GM18508 (cell line): ENCODE data around the gene CCDC102B.
"Not testable (repeated sequence)": the region's sequence is repeated elsewhere in the genome, so short reads cannot be mapped to it uniquely, and the experiment has no call there.

ENCODE experiments used
- ATAC-seq: cut with Tn5 transposase; IDR thresholded peaks from one replicate; pipeline ENCODE4 v1.9.1; 2021; ENCODE audit warnings: moderate number of reproducible peaks; ENCODE audit not compliant: insufficient read depth, unreplicated experiment

Gene CCDC102B

GRCh38 chr18:68887410-68887809 lies 89.5 kb downstream of the CCDC102B start:
- ATAC-seq, result no peak

DNA sequence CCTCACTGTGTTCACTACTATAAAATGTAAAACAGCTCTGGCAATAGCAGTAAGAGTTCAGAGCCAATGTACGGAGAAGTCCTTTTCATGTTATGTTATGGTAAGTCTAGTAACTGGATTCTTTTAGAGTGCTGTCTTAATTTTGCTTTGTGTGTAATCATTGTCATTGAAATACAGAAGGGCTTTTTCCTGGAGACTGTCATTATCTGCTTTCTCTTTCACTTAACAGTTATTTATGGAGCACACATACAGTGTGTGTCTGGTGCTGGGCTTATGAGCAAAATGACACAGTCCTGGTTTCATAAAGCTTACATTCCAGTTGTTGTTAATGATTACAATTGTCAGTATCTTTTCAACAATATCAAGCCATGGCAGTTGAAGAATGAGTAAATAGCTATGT lies 95.5 kb downstream of the CCDC102B start:
- ATAC-seq, result no peak

GRCh38 chr18:68897286-68897685 lies 99.4 kb downstream of the CCDC102B start:
- ATAC-seq, result no peak

DNA sequence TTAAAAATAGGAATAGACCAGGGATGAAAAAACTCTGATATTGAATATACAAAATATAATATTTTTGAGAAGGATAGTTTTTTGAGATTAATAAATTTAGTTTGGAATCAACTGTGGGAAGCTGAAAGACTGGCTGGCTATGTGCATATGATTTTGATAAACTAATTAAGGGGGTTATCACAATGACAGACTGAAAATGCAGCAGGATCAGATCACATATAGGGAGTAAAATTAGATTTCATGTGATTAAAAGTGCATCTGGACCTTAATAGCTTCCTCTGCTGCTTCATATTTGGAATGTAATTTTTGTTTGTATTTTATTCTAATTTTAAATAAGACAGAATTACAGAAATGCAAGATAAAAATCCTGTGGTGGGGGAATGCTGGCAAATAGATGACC lies 111.7 kb downstream of the CCDC102B start:
- no peak for ATAC-seq

DNA sequence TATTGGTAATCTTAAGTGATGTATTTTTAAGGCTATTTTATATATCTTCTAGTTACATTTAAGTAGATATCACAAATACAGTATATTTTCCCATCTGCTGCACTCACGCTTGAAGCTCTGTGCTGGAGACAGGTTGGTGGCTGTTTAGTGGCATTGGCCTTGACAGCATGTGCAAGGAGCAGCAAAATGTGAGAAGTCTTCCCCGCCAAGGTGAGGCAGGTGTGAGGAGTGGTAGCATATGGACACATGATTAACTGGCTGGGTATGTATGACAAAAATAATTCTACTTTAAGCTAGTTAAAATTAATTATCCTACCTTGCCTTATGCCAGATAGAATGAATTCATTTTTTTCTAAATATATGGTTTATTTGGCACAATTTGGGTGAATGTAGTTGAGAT lies 117.2 kb downstream of the CCDC102B start:
- ATAC-seq, result no peak

GRCh38 chr18:68916734-68917133 lies 118.9 kb downstream of the CCDC102B start:
- no peak for ATAC-seq

DNA sequence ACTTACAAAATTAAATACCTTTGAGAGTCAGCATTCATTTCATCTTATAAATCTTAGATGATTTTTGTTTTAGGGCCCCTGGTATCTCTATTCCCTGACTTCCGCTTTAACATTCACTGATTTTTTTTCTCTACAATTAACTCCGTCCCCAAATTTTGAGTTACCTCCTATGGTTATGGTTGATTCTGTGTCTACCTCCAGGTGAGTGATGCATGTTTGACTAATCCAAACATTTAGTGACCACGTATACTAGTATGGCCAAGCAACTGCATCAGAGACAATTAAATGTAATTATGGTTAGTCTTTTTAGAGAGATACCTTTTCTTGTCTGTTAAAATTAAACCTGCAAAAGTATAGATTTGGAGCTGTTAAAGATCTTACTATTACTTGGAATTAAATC lies 120.3 kb downstream of the CCDC102B start:
- no peak for ATAC-seq

DNA sequence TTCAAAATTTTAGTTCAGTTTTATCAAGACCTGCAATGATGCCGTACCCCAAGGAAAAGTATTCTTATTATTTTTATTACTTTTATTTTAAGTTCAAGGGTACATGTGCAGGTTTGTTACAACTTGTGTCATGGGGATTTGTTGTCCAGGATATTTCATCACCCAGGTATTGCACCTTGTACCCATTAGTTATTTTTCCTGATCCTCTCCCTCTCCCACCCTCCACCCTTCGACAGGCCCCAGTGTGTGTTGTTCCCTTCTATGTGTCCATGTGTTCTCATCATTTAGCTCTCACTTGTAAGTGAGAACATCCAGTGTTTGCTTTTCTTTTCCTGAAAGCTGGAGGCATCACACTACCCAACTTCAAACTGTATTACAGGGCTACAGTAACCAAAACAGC lies 122.0 kb downstream of the CCDC102B start:
- no peak for ATAC-seq

GRCh38 chr18:68922392-68922791 lies 124.5 kb downstream of the CCDC102B start:
- no peak for ATAC-seq

GRCh38 chr18:68925268-68925667 lies 127.4 kb downstream of the CCDC102B start:
- ATAC-seq, result peak; percentile 76

DNA sequence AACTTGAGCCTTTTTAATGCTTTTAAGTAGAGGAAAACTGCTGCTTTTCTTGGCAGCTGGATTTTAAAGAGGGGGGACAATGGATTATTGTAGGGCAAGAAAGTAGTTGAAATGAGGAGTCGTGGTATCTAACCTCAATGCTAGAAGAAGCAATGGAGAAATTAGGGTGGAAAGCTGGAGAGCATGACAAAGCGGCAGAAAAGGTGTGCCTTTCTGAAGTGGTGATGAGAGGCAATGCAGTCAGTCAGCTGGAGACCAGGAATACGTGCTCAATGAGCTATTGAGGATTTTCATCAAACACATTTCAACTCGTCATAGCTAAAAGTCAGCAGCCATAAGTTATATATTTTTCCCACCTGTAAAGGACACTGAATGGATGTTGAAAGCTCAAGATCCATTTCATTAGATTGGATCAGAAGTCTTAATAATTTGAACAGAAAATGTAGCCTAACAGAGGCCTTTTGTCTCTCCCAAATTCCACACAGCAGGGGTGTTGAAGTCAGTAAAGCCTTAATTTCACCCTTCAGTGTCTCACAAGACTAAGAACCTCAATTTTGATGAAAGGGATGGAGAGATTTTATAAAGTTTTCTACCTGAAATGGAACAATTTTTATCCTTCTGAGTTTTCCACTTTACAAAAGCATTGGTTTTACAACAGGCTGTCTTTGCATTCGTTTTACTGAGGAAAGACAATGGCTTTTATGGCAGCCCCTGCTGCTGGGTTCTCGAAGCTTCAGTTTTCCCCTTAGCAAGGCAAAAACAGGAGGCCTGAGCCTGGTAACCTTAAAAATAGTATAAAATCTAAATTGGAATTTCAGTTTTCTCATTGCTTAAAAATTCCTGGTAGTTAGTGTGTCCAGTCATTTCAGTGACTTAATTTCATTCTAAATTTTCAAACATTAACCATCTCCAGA lies 131.1 kb downstream of the CCDC102B start:
- no peak for ATAC-seq

- no peak for ATAC-seq
Measured at GRCh38 chr18:68935686-68936085, 137.8 kb downstream of the CCDC102B start.

- ATAC-seq, result peak; percentile 43
Measured at GRCh38 chr18:68937029-68937599, 139.2 kb downstream of the CCDC102B start.

DNA sequence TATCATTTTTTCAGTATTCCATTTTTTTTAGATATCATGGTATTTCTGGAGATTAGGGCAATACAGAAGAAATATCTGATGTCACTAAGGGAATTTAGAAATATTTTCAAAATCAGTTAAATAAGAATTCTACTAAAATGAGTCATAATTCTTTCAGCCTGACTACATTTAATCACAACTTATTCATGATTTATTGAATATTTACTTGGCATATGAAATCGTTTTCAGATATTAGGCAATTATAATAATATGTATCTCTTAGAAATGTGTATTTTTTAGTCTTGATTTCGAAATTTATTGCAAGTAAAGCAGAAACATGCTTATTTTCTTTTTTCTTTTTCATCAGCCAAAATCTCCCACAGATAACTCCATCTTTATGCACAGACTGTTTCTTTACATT lies 142.2 kb downstream of the CCDC102B start:
- no peak for ATAC-seq

- peak; percentile 73 for ATAC-seq
Measured at GRCh38 chr18:68940754-68941153, 142.9 kb downstream of the CCDC102B start.

DNA sequence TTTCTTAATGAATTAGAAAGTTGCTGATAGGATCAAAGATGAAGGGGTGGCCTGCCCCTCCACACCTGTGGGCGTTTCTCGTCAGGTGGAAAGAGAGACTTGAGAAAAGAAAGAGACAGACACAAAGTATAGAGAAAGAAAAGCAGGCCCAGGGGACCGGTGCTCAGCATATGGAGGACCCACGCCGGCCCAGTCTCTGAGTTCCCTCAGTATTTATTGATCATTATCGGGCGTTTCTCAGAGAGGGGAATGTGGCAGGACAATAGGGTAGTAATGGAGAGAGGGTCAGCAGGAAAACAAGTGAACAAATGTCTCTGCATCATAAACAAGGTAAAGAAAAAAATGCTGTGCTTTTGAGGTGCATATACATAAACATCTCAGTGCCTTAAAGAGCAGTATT lies 144.3 kb downstream of the CCDC102B start:
- ATAC-seq, result no peak

DNA sequence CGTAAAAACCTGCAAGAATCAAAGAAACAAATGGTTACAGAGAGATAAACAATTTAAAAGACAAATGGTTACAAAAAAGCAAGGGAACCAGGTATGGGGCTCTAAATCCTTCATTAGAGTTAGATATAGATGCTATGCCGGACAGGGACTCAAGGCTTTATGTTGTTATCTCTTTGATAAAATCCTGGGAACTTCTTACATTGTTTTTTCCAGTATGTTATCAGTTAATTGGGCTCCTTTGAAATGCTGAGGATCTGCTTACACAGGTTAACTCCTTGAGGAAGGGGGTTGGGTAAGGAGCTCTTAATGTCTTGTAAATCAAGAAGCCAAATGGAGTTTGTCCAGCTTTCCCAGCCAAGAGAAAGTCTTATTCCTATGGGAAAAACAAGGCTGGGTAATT lies 146.0 kb downstream of the CCDC102B start:
- not testable (repeated sequence) for ATAC-seq

DNA sequence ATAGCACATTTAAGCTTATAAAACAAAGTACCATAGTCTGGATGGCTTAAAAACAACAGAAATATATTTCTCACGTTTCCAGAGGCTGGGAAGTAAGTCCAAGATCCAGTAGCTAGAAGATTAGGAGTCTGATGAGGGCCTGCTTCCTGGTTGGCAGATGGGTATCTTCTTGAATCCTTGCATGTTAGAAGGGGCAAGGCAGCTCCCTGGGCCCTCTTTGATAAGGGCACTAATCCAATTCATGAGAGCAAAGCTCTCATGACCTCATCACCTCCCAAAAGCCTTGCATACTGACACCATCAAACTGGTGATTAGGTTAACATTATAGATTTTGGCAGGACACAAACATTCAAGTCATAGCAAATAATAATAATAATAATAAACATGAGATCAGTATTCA lies 146.4 kb downstream of the CCDC102B start:
- no peak for ATAC-seq

DNA sequence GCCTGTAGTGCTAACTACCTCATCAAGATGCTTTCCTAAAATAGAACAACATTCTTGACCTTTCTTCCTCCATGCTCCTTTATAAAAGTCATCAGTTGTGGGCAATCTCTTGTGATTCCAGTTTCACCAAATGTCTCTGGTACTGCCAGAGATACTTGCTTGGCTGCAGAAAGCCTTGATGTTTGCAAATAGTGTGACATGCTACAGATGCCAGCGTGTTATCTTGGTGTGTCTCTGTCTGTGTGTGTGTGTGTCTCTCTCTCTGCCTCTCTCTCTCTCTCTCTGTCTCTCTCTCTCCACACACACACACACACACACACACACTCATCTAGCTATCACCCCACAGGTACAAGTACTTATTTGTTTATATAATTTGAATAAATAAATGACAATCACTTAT lies 146.9 kb downstream of the CCDC102B start:
- ATAC-seq, result no peak

DNA sequence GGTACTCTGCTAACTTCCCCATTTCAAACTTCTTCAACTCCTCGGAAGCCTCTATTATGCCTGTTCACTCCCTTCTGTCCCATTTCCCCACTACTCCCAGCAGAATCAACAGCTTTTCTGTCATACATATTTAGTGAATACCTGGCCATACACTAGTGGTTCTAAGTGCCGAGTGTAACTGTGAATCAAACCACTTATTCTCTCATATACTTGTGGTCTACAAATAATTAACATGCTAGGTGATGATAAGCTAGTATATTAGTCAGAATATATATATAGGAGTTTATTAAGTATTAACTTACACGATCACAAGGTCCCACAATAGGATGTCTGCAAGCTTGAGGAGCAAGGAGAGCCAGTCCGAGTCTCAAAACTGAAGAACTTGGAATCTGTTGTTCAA lies 150.7 kb downstream of the CCDC102B start:
- ATAC-seq, result peak; percentile 65

DNA sequence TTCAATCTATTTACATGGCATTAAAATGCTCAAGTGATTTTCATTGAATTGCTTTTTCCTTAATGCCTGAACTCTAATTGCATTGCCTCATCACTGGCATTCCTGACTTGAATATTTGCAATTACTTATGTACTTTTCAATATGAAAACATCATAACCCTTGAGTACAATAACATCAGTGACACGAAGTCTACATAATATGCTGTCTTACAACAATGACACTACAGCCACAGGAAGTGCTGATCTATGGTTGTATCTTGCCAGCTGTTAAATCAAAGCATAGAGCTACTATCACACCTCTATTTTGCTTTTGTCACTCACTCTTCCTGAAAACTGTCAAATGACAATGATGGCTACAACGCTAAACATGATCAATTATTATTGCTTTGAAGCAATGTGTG lies 156.9 kb downstream of the CCDC102B start:
- ATAC-seq, result no peak

- no peak for ATAC-seq
Measured at GRCh38 chr18:68956650-68957049, 158.8 kb downstream of the CCDC102B start.
